ENCODE data around the gene IP6K1. TPM values are rescaled to one million over a fixed set of nuclear protein-coding genes. Genes with fewer than 3 reads are reported as not detected.
"Not testable (repeated sequence)": the region's sequence is repeated elsewhere in the genome, so short reads cannot be mapped to it uniquely, and the experiment has no call there.

The IP6K1 gene
- total and polyA plus RNA-seq, 2 donors (not counting 1 experiment from before 2014, with no cell fraction given): 27.8 to 77.8 TPM

- Histone ChIP-seq H3K9ac (ENCODE audit: low read length) (no peak overlapping the region), H3K9me3 (ENCODE audit: control extremely low read depth in 1 of 3, control insufficient read depth in 2 of 3, insufficient read depth in 1 of 3, low read length in 2 of 3) (no peaks in the 10 kb centered on the region), H3K36me3 (replicated peaks in 1 of 2; ENCODE audit: control extremely low read depth in 1 of 2, control insufficient read depth in 1 of 2, extremely low read depth in 1 of 2, insufficient read depth in 2 of 2, low read length in 1 of 2) (peaks cover 0 to 6% of the 10 kb centered on the region in 2 experiments), H2AFZ (ENCODE audit: insufficient read depth, low read depth, low read length, poor library complexity, severe bottlenecking) (no peak overlapping the region), H3K27me3 (replicated peaks in 1 of 4; ENCODE audit: control extremely low read depth in 1 of 4, control insufficient read depth in 3 of 4, insufficient read depth in 4 of 4, low read length in 3 of 4) (no peaks in the 10 kb centered on the region), H3K4me3 (ENCODE audit: control extremely low read depth in 1 of 5, extremely low read depth in 1 of 5, insufficient read depth in 1 of 5, low read depth in 2 of 5, low read length in 4 of 5) (no peak overlapping the region), H4K20me1 (ENCODE audit: control insufficient read depth, insufficient read depth, low read length, poor library complexity, severe bottlenecking) (no peaks in the 10 kb centered on the region), H3K27ac (ENCODE audit: low read length in 2 of 2) (no peak overlapping the region), H3K4me2 (replicated peaks; ENCODE audit: low read depth, low read length, poor library complexity, severe bottlenecking) (no peak overlapping the region), H3K79me2 (ENCODE audit: control insufficient read depth, insufficient read depth, low read length) (no peaks in the 10 kb centered on the region), H3K4me1 (ENCODE audit: control insufficient read depth in 2 of 2, insufficient read depth in 2 of 2, low read length in 2 of 2) (no peaks in the 10 kb centered on the region)
- no peak for ATAC-seq (ENCODE audit: low read depth)
- Mint-ChIP-seq H3K4me3 (no peak overlapping the region), H3K4me1 (no peaks in the 10 kb centered on the region), H3K27me3 (no peaks in the 10 kb centered on the region), H3K9me3 (ENCODE audit: insufficient read depth) (no peaks in the 10 kb centered on the region), H3K27ac (no peak overlapping the region)
- ChIA-PET CTCF (interaction anchor here (0.9 to 17.8 kb wide), 4 partner anchors 8 to 27 kb away, joined by 3 to 547 read pairs (median 16); partner anchors contain the start of genes CDHR4, INKA1 and UBA7), POLR2A (no interaction called here)
- intact Hi-C loops (cut with micrococcal nuclease): loop anchor here (10.0 kb wide), 1 partner anchor 47 kb away; the partner anchor contains the start of gene IP6K1
- no CpG with 5 or more reads among the region's 3 CpGs for WGBS (ENCODE audit: insufficient coverage)
- TF ChIP-seq, protein P1, sequence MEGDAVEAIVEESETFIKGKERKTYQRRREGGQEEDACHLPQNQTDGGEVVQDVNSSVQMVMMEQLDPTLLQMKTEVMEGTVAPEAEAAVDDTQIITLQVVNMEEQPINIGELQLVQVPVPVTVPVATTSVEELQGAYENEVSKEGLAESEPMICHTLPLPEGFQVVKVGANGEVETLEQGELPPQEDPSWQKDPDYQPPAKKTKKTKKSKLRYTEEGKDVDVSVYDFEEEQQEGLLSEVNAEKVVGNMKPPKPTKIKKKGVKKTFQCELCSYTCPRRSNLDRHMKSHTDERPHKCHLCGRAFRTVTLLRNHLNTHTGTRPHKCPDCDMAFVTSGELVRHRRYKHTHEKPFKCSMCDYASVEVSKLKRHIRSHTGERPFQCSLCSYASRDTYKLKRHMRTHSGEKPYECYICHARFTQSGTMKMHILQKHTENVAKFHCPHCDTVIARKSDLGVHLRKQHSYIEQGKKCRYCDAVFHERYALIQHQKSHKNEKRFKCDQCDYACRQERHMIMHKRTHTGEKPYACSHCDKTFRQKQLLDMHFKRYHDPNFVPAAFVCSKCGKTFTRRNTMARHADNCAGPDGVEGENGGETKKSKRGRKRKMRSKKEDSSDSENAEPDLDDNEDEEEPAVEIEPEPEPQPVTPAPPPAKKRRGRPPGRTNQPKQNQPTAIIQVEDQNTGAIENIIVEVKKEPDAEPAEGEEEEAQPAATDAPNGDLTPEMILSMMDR (IDR thresholded peaks at IDR 0.05): no peak
- TF ChIP-seq EZH2 (IDR thresholded peaks at IDR 0.05; ENCODE audit: borderline replicate concordance, insufficient read depth, low read depth, low read length, poor library complexity, severe bottlenecking): no peak
- no peak for DNase-seq
Observed at GRCh38 chr3:49831341-49831740, 45.0 kb upstream of the IP6K1 start.

DNA sequence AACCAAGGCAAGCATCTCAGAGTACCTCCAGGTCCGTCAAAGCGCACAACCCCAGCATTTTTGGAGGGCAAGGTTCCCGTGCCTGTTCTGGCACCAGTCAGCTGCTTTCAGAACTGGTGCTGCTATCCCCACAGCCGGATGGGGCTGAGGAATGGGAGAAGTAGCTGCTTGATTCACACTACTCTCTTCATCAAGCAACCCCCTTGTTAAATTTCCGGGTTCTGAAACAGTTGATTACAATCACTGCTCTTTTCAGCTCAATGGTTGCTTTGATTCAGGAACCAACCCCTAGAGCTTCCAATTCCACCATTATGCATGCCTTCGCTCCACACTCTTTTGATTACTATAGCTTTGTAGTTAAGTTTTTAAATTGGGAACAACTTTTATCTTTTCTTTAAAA lies 39.7 kb upstream of the IP6K1 start:
- ChIA-PET CTCF (interaction anchor here (1.0 kb wide), 1 partner anchor 13 kb away, joined by 3 read pairs; no protein-coding TSS in a partner anchor), POLR2A (no interaction called here)
- no peaks in the 10 kb centered on the region for H3K27me3 Mint-ChIP-seq
- Histone ChIP-seq H3K27me3 (replicated peaks in 1 of 4; ENCODE audit: control extremely low read depth in 1 of 4, control insufficient read depth in 3 of 4, insufficient read depth in 4 of 4, low read length in 3 of 4) (no peaks in the 10 kb centered on the region), H3K27ac (ENCODE audit: low read length in 2 of 2) (no peak overlapping the region), H3K9ac (ENCODE audit: low read length) (no peak overlapping the region), H3K9me3 (ENCODE audit: control extremely low read depth in 1 of 3, control insufficient read depth in 2 of 3, insufficient read depth in 1 of 3, low read length in 2 of 3) (no peaks in the 10 kb centered on the region), H4K20me1 (ENCODE audit: control insufficient read depth, insufficient read depth, low read length, poor library complexity, severe bottlenecking) (no peaks in the 10 kb centered on the region), H3K4me3 (ENCODE audit: control extremely low read depth in 1 of 5, extremely low read depth in 1 of 5, insufficient read depth in 1 of 5, low read depth in 2 of 5, low read length in 4 of 5) (no peak overlapping the region), H3K36me3 (replicated peaks in 1 of 2; ENCODE audit: control extremely low read depth in 1 of 2, control insufficient read depth in 1 of 2, extremely low read depth in 1 of 2, insufficient read depth in 2 of 2, low read length in 1 of 2) (peaks cover 0 to 6% of the 10 kb centered on the region in 2 experiments), H3K79me2 (ENCODE audit: control insufficient read depth, insufficient read depth, low read length) (no peaks in the 10 kb centered on the region), H3K4me2 (replicated peaks; ENCODE audit: low read depth, low read length, poor library complexity, severe bottlenecking) (no peak overlapping the region), H2AFZ (ENCODE audit: insufficient read depth, low read depth, low read length, poor library complexity, severe bottlenecking) (no peak overlapping the region), H3K4me1 (ENCODE audit: control insufficient read depth in 2 of 2, insufficient read depth in 2 of 2, low read length in 2 of 2) (no peaks in the 10 kb centered on the region)
- no peak for DNase-seq
- no peak overlapping the region for H3K27ac Mint-ChIP-seq
- intact Hi-C loops (cut with micrococcal nuclease): no loop called here
- H3K9me3 Mint-ChIP-seq (ENCODE audit: insufficient read depth): no peaks in the 10 kb centered on the region
- TF ChIP-seq, protein P1 (IDR thresholded peaks at IDR 0.05): no peak
- TF ChIP-seq EZH2 (IDR thresholded peaks at IDR 0.05; ENCODE audit: borderline replicate concordance, insufficient read depth, low read depth, low read length, poor library complexity, severe bottlenecking): no peak
- no peak for ATAC-seq (ENCODE audit: low read depth)
- no peak overlapping the region for H3K4me3 Mint-ChIP-seq
- 100% methylated on average over 4 of the region's 6 CpGs for WGBS (ENCODE audit: insufficient coverage)
- H3K4me1 Mint-ChIP-seq: no peaks in the 10 kb centered on the region

DNA sequence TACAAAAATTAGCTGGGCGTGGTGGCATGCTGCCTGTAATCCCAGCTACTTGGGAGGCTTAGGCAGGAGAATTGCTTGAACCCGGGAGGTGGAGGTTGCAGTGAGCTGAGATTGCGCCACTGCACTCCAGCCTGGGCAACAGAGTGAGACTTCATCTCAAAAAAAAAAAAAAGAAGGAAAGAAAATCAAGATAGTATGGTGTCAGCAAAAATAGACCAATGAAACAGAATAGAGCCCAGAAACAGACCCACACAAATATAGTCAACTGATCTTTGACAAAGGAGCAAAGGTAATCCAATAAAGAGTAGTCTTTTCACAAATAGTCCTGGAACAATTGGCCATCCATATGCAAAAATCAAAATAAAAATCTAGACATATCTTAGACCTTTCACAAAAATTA lies 36.8 kb upstream of the IP6K1 start:
- H3K27ac ChIP-seq (ENCODE audit: low read length in 2 of 2); H3K79me2 ChIP-seq (ENCODE audit: control insufficient read depth, insufficient read depth, low read length); H3K9me3 Mint-ChIP-seq (ENCODE audit: insufficient read depth); H4K20me1 ChIP-seq (ENCODE audit: control insufficient read depth, insufficient read depth, low read length, poor library complexity, severe bottlenecking); ATAC-seq (ENCODE audit: low read depth); H3K4me1 ChIP-seq (ENCODE audit: control insufficient read depth in 2 of 2, insufficient read depth in 2 of 2, low read length in 2 of 2); H3K27ac Mint-ChIP-seq; H3K27me3 ChIP-seq (replicated peaks in 1 of 4; ENCODE audit: control extremely low read depth in 1 of 4, control insufficient read depth in 3 of 4, insufficient read depth in 4 of 4, low read length in 3 of 4); H3K4me1 Mint-ChIP-seq; H3K36me3 ChIP-seq (replicated peaks in 1 of 2; ENCODE audit: control extremely low read depth in 1 of 2, control insufficient read depth in 1 of 2, extremely low read depth in 1 of 2, insufficient read depth in 2 of 2, low read length in 1 of 2); intact Hi-C loops (cut with micrococcal nuclease); POLR2A ChIA-PET; H3K4me2 ChIP-seq (replicated peaks; ENCODE audit: low read depth, low read length, poor library complexity, severe bottlenecking); DNase-seq; H2AFZ ChIP-seq (ENCODE audit: insufficient read depth, low read depth, low read length, poor library complexity, severe bottlenecking); H3K9ac ChIP-seq (ENCODE audit: low read length); H3K27me3 Mint-ChIP-seq; H3K4me3 Mint-ChIP-seq; H3K4me3 ChIP-seq (ENCODE audit: control extremely low read depth in 1 of 5, extremely low read depth in 1 of 5, insufficient read depth in 1 of 5, low read depth in 2 of 5, low read length in 4 of 5); H3K9me3 ChIP-seq (ENCODE audit: control extremely low read depth in 1 of 3, control insufficient read depth in 2 of 3, insufficient read depth in 1 of 3, low read length in 2 of 3): not testable (repeated sequence)
- CTCF ChIA-PET: interaction anchor here (0.9 kb wide), 1 partner anchor 20 kb away, joined by 3 read pairs; the partner anchor contains the start of gene INKA1
- WGBS (ENCODE audit: insufficient coverage): 100% methylated on average over 1 of the region's 3 CpGs
